ENCODE results near the gene PYGO2.

The PYGO2 gene

GRCh38 chr1:154970631-154971340 lies 9.2 kb upstream of the PYGO2 start, which contains the start of gene SHC1:
TSS of gene SHC1 (minus strand) at chr1:154970747. CDS start at chr1:154970526, 221 bp downstream.
- Histone ChIP-seq H3K4me3 (ENCODE audit: insufficient read depth, low read depth, low read length, poor library complexity, severe bottlenecking) (no peak within 1 kb of the TSS), H3K4me1 (ENCODE audit: control insufficient read depth, insufficient read depth, low read length, poor library complexity, severe bottlenecking) (peaks cover 9% of the 10 kb centered on the region), H3K9me3 (ENCODE audit: control insufficient read depth, low read length) (no peaks in the 10 kb centered on the region), H3K27me3 (replicated peaks; ENCODE audit: control insufficient read depth, insufficient read depth, low read length, poor library complexity, severe bottlenecking) (no peaks in the 10 kb centered on the region), H3K27ac (ENCODE audit: insufficient read depth, low read length, poor library complexity, severe bottlenecking) (peak within 1 kb of the TSS; percentile 23), H3K36me3 (ENCODE audit: control insufficient read depth, insufficient read depth, low read length) (peaks cover 35% of the 10 kb centered on the region)
- no peak for DNase-seq

DNA sequence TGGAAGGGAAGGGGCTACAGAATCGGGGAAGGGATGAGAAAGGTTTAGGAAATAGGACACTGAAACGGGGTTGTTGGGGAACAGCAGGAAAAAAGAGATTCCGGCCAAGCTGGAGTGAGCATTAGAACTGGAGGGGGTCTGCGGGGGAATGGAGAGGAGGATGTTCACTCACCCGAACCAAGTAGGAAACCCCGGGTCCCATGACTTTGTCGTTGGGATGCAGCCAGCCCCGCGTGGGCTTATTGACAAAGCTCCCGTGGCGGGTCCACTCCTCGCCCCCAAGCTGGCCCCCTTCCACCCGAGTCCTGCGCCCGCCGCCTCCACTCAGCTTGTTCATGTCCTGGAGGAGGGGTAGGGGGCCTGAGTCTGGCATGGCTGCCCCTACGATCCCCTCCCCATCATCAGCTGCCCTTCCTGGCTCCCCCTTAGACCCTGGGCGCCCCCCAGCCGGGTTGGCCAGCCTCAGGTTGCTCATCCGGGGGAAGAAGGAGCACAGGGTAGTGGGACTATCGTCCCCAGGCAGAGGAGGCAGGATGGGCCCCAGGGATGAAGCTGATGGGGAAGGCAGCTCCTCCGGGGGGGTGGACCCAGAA lies 8.4 kb upstream of the PYGO2 start:
- no peak for DNase-seq

GRCh38 chr1:154969246-154969645 lies 7.7 kb upstream of the PYGO2 start:
- H3K9me3 ChIP-seq (ENCODE audit: control insufficient read depth, low read length) = no peaks in the 10 kb centered on the region
- no peak overlapping the region for H3K4me3 ChIP-seq (ENCODE audit: insufficient read depth, low read depth, low read length, poor library complexity, severe bottlenecking)
- H3K36me3 ChIP-seq (ENCODE audit: control insufficient read depth, insufficient read depth, low read length) = peaks cover 47% of the 10 kb centered on the region
- peak overlapping the region; percentile 20 for H3K27ac ChIP-seq (ENCODE audit: insufficient read depth, low read length, poor library complexity, severe bottlenecking)
- no peak for DNase-seq
- H3K4me1 ChIP-seq (ENCODE audit: control insufficient read depth, insufficient read depth, low read length, poor library complexity, severe bottlenecking) = peaks cover 9% of the 10 kb centered on the region
- H3K27me3 ChIP-seq (replicated peaks; ENCODE audit: control insufficient read depth, insufficient read depth, low read length, poor library complexity, severe bottlenecking) = no peaks in the 10 kb centered on the region

More for the DNA sequence above, 8.4 kb upstream of the PYGO2 start:
- H3K4me3 ChIP-seq (ENCODE audit: insufficient read depth, low read depth, low read length, poor library complexity, severe bottlenecking) = no peak overlapping the region
- H3K27ac ChIP-seq (ENCODE audit: insufficient read depth, low read length, poor library complexity, severe bottlenecking) = peak overlapping the region; percentile 23
- no peaks in the 10 kb centered on the region for H3K27me3 ChIP-seq (replicated peaks; ENCODE audit: control insufficient read depth, insufficient read depth, low read length, poor library complexity, severe bottlenecking)
- no peaks in the 10 kb centered on the region for H3K9me3 ChIP-seq (ENCODE audit: control insufficient read depth, low read length)
- peaks cover 43% of the 10 kb centered on the region for H3K36me3 ChIP-seq (ENCODE audit: control insufficient read depth, insufficient read depth, low read length)
- peaks cover 9% of the 10 kb centered on the region for H3K4me1 ChIP-seq (ENCODE audit: control insufficient read depth, insufficient read depth, low read length, poor library complexity, severe bottlenecking)

DNA sequence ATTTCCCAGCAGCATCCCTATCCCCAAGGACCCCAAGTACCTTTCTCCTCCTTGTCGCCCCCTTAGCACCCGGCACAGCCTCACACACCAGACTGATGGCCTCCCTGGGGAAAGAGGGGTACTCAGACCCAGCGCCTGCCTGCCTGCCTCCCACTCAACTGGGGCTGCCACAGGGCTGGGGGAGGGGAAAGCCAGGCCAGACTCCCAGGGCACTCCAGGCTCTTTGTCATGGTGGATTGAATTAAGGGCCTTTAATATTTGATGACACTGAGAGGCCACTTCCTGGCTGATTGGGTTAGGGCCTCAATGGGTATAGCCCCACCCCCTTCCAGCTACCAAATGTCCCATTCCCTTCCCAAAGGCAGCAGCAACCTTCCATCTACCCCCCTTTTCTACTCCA lies 7.1 kb upstream of the PYGO2 start:
- Histone ChIP-seq H3K36me3 (ENCODE audit: control insufficient read depth, insufficient read depth, low read length) (peaks cover 52% of the 10 kb centered on the region), H3K4me1 (ENCODE audit: control insufficient read depth, insufficient read depth, low read length, poor library complexity, severe bottlenecking) (peaks cover 9% of the 10 kb centered on the region), H3K9me3 (ENCODE audit: control insufficient read depth, low read length) (no peaks in the 10 kb centered on the region), H3K4me3 (ENCODE audit: insufficient read depth, low read depth, low read length, poor library complexity, severe bottlenecking) (no peak overlapping the region), H3K27me3 (replicated peaks; ENCODE audit: control insufficient read depth, insufficient read depth, low read length, poor library complexity, severe bottlenecking) (no peaks in the 10 kb centered on the region), H3K27ac (ENCODE audit: insufficient read depth, low read length, poor library complexity, severe bottlenecking) (peak overlapping the region; percentile 20)
- no peak for DNase-seq

DNA sequence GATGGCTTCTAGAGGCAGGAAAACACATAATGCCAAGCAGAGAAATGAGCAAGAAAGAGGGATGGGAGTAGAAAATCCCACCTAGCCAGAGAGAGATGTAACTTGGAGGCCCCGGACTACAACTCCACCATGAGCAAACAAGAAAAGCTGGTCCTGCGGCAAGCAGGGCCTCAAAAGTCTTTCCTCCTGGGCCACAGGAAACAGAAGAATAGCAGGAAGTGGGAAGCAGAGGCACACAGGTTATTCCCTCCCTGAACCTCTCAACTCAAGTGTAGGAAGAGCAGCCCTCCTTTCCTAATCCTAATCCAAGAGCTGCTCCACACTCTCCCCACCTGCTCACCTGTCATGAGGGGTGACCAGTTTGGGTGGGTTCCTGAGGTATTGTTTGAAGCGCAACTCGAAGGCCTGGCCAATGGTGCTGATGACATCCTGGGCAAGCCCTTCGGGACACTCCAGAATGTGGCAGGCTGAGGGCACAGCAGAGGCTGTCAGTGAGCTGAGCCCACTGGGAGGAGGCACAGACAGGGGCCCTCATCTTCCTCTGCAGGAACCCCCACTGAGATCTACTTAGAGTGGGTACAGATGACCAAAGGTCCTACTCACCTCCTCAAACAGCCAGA lies 5.9 kb upstream of the PYGO2 start:
- no peaks in the 10 kb centered on the region for H3K27me3 ChIP-seq (replicated peaks; ENCODE audit: control insufficient read depth, insufficient read depth, low read length, poor library complexity, severe bottlenecking)
- peaks cover 61% of the 10 kb centered on the region for H3K36me3 ChIP-seq (ENCODE audit: control insufficient read depth, insufficient read depth, low read length)
- peaks cover 7% of the 10 kb centered on the region for H3K4me1 ChIP-seq (ENCODE audit: control insufficient read depth, insufficient read depth, low read length, poor library complexity, severe bottlenecking)
- H3K4me3 ChIP-seq (ENCODE audit: insufficient read depth, low read depth, low read length, poor library complexity, severe bottlenecking) = no peak overlapping the region
- no peaks in the 10 kb centered on the region for H3K9me3 ChIP-seq (ENCODE audit: control insufficient read depth, low read length)
- H3K27ac ChIP-seq (ENCODE audit: insufficient read depth, low read length, poor library complexity, severe bottlenecking) = no peak overlapping the region
- DNase-seq = no peak

- Histone ChIP-seq H3K27ac (ENCODE audit: insufficient read depth, low read length, poor library complexity, severe bottlenecking) (no peak overlapping the region), H3K27me3 (replicated peaks; ENCODE audit: control insufficient read depth, insufficient read depth, low read length, poor library complexity, severe bottlenecking) (no peaks in the 10 kb centered on the region), H3K4me3 (ENCODE audit: insufficient read depth, low read depth, low read length, poor library complexity, severe bottlenecking) (no peak overlapping the region), H3K36me3 (ENCODE audit: control insufficient read depth, insufficient read depth, low read length) (peaks cover 61% of the 10 kb centered on the region), H3K4me1 (ENCODE audit: control insufficient read depth, insufficient read depth, low read length, poor library complexity, severe bottlenecking) (peaks cover 8% of the 10 kb centered on the region), H3K9me3 (ENCODE audit: control insufficient read depth, low read length) (no peaks in the 10 kb centered on the region)
- no peak for DNase-seq
These were observed 4.5 kb upstream of the PYGO2 start for GRCh38 chr1:154966111-154966510.

GRCh38 chr1:154964359-154964758 lies 2.8 kb upstream of the PYGO2 start:
- Histone ChIP-seq H3K36me3 (ENCODE audit: control insufficient read depth, insufficient read depth, low read length) (peaks cover 53% of the 10 kb centered on the region), H3K27me3 (replicated peaks; ENCODE audit: control insufficient read depth, insufficient read depth, low read length, poor library complexity, severe bottlenecking) (no peaks in the 10 kb centered on the region), H3K4me1 (ENCODE audit: control insufficient read depth, insufficient read depth, low read length, poor library complexity, severe bottlenecking) (peaks cover 15% of the 10 kb centered on the region), H3K9me3 (ENCODE audit: control insufficient read depth, low read length) (no peaks in the 10 kb centered on the region), H3K4me3 (ENCODE audit: insufficient read depth, low read depth, low read length, poor library complexity, severe bottlenecking) (no peak overlapping the region), H3K27ac (ENCODE audit: insufficient read depth, low read length, poor library complexity, severe bottlenecking) (no peak overlapping the region)
- no peak for DNase-seq

GRCh38 chr1:154963643-154964042 lies 2.1 kb upstream of the PYGO2 start:
- no peak for DNase-seq
- peaks cover 15% of the 10 kb centered on the region for H3K4me1 ChIP-seq (ENCODE audit: control insufficient read depth, insufficient read depth, low read length, poor library complexity, severe bottlenecking)
- H3K36me3 ChIP-seq (ENCODE audit: control insufficient read depth, insufficient read depth, low read length) = peaks cover 59% of the 10 kb centered on the region
- no peaks in the 10 kb centered on the region for H3K27me3 ChIP-seq (replicated peaks; ENCODE audit: control insufficient read depth, insufficient read depth, low read length, poor library complexity, severe bottlenecking)
- H3K4me3 ChIP-seq (ENCODE audit: insufficient read depth, low read depth, low read length, poor library complexity, severe bottlenecking) = no peak overlapping the region
- H3K9me3 ChIP-seq (ENCODE audit: control insufficient read depth, low read length) = no peaks in the 10 kb centered on the region
- no peak overlapping the region for H3K27ac ChIP-seq (ENCODE audit: insufficient read depth, low read length, poor library complexity, severe bottlenecking)

DNA sequence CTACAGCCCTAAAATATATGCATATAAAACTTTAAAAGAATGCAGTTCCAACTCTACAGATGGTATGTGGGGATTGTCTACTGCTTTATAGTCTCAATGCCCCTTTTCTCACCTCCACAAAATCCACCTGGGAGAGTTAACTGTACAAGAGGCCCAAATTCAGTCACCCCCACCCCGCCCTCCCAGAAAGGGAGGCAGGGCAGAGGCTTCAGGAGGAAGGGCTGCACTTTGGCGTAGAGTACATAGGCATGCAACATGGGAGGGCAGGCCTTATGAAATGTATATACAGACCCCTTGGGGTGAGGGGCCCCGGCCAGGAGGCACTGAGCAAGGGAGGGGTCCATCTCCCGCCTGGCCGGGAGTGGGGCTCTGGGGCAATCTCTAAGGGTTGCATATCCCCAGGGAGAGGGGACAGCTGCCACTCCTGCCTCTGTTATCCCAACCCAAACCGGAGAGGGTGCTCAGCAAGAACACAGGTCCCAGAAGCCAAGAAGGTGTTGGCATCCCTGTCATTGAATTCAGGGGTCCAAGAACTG lies 1.3 kb upstream of the PYGO2 start:
- peaks cover 15% of the 10 kb centered on the region for H3K4me1 ChIP-seq (ENCODE audit: control insufficient read depth, insufficient read depth, low read length, poor library complexity, severe bottlenecking)
- no peak overlapping the region for H3K4me3 ChIP-seq (ENCODE audit: insufficient read depth, low read depth, low read length, poor library complexity, severe bottlenecking)
- peak overlapping the region; percentile 96 for H3K27ac ChIP-seq (ENCODE audit: insufficient read depth, low read length, poor library complexity, severe bottlenecking)
- H3K27me3 ChIP-seq (replicated peaks; ENCODE audit: control insufficient read depth, insufficient read depth, low read length, poor library complexity, severe bottlenecking) = no peaks in the 10 kb centered on the region
- no peak for DNase-seq
- H3K36me3 ChIP-seq (ENCODE audit: control insufficient read depth, insufficient read depth, low read length) = peaks cover 61% of the 10 kb centered on the region
- no peaks in the 10 kb centered on the region for H3K9me3 ChIP-seq (ENCODE audit: control insufficient read depth, low read length)
